Uterus (tissue), 2 donors: ENCODE data around the gene ABHD16A.

Experiments used
- CTCF ChIP-seq, 4 experiments: fragments of 200-600 bp in 2 of 4; fragments of 450-650 bp in 2 of 4; sonication (generic) in 2 of 4; IDR thresholded peaks; one replicate each; pipeline ENCODE4 v1.5.1; 2016 to 2019; ENCODE audit warnings: antibody characterized with exemption in 4 of 4, mild to moderate bottlenecking in 2 of 4, moderate library complexity in 1 of 4
- POLR2A ChIP-seq, 2 donors: fragments of 450-650 bp; IDR thresholded peaks; one replicate each; pipeline ENCODE4 v1.6.1; 2016; ENCODE audit warnings: antibody characterized with exemption in 2 of 2, mild to moderate bottlenecking in 1 of 2, moderate library complexity in 1 of 2

GRCh38 chr6:31687321-31687720 lies 15.8 kb downstream of the ABHD16A start:
- no peak for TF ChIP-seq CTCF (IDR thresholded peaks at IDR 0.05)
- TF ChIP-seq POLR2A (IDR thresholded peaks at IDR 0.05): no peak
